ENCODE data around the gene NOTCH2NLA.
"Not testable (repeated sequence)": the region's sequence is repeated elsewhere in the genome, so short reads cannot be mapped to it uniquely, and the experiment has no call there.

Gene NOTCH2NLA

DNA sequence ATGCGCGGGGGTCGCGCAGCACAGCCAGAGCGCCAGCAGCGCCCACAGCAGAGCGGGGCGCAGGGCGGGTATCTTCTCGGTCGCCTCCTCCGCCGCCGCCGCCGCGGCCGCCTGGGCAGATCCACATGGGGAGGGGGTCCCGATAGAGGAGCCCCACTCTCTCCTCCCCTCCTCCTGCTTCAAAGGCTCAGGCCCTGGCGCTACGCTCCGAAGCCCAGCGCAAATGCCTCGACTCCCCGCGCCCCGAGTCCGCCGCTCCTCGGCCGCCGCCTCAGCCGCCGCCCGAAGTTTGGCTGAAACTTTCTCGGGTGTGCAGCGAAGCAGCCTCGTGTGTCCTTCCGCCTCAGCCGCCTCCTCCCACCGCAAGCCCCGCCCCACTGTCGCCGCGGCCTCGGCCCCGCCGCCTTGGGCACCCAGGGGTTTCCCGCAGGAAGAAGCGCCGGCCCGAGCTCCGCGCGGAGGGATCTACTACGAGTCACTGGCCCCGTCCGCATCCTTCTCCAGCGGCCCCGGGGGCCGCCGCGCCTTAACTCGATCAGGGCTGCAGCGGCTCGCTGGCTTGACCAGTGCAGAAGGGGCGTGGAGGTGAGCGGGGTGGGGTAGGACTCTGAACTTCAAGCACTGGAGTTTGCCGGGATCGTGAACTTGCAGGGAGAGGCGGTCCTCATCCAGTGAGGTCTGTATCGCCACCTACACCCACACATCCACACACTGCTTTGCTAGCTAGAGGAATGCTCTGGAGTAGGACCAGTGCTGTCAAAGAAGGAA lies at the start of gene NOTCH2NLA:
NOTCH2NLA (minus strand) TSS at position 312 of the 768 bp plus-strand sequence. CDS start 39,684 bp downstream, outside the sequence.
- in situ Hi-C loops (cut with MboI; ENCODE audit: low sequenced_read_pairs) = not testable (repeated sequence)

DNA sequence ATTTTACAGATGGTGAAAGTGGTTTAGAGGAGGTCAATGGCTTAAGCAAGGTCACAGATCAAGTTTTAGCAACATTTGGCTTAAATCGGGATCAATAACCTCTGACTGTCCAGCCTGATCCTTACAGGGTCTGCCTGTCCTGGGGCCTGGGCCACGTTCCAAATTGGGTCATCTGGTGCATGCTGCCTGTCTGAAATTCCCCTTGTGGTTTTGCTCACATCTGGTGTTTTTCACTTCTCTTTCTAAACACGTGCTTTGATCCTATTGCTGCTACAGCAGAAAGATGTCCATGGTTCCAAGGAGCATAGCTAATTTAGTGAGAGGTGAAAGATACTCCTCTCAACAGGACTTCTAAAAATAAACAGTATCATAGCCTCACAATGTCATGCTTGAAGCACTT lies 49.5 kb upstream of the NOTCH2NLA start:
- in situ Hi-C loops (cut with MboI; ENCODE audit: low sequenced_read_pairs) = not testable (repeated sequence)

DNA sequence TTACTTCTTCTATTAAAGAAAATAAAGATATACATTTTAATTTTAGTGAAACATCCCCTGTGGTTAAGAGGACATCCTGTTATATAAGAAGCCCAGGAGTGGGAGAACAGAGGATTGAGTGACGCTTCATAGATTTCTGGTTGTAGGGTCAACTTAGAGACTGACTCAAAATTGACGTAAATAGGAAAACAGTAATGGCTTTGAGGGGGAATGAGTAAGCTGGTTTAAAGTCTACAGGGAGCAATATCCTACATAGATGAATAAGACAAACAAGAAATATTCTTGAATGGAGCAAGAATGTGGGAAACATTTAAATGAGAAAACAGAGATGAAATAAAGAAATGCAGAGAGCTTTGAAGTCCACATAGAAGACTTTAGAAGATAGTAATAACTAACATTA lies 48.3 kb upstream of the NOTCH2NLA start:
- in situ Hi-C loops (cut with MboI; ENCODE audit: low sequenced_read_pairs) = not testable (repeated sequence)

DNA sequence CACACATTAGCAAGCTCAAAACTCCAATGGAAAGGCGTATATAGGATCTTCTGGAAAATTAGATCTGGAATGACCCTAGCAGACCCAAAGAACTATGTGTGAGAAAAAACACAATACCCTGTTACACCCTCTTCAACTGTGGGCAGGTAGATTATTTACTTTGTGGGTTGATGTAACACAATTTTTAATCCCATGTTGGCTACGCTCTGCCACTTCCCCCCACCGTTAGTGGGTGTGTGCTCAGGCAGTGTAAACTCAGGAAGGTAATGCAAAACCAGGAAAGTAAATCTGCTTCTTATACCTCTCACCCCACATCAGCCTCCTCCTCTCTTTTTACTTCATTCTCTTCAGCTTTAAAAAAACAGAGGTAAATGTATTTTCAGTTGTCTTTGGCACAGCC lies 45.3 kb upstream of the NOTCH2NLA start:
- in situ Hi-C loops (cut with MboI; ENCODE audit: low sequenced_read_pairs) = not testable (repeated sequence)

DNA sequence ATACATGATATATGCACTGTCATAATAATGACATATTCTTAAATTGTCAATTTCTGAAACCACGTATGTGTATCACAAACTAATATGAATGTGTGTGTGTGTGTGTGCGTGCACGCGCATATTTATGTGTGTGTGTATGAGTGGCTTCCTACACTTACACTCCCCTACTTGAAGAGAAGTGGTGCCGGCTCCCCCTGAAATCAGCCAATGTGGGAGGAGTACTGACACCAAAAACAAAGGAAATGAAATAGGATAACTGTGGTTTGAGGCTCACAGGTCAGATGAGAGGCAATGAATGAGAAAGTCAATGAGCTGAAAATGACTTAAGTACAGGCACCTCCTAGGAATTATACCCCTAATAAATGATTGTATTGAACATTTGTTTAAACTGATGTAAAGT lies 44.4 kb upstream of the NOTCH2NLA start:
- in situ Hi-C loops (cut with MboI; ENCODE audit: low sequenced_read_pairs) = not testable (repeated sequence)

DNA sequence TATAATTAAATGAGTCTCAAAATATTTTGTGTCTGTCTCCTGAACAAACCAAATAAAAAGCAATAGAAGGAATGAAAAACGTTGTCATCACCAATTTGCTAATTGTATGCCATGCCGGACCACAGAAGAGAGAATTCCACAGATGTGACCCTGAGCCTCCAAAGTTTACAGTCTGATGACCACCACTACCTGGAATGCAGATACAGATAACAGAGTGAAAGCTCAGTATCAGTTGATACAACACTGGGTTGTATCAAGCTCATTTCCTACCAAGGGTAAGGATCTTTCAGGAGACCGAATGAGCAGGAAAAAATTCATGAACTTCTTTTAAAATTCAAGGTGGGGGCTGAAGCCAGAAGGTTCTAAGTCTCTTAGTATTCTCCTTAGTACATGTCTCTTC lies 43.9 kb upstream of the NOTCH2NLA start:
- in situ Hi-C loops (cut with MboI; ENCODE audit: low sequenced_read_pairs) = not testable (repeated sequence)

DNA sequence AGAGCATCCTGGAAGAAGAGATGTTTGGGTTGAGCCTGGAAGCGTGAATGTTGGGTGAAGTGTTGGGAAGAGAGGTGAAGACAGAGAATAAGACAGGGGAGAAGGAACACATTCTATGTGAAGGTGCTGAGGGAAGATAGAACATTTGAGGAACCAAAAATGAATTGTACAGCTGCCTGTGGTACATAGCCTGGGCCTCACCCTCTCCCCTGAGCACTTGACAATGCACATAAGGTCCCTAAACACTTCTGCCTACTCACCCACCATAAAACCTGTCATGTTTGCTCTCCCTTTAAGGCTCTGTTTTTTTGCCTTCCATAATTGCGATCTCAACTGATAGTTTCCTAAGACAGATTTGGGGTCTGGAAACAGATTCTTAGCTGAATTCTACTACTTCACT lies 43.2 kb upstream of the NOTCH2NLA start:
- in situ Hi-C loops (cut with MboI; ENCODE audit: low sequenced_read_pairs) = not testable (repeated sequence)

DNA sequence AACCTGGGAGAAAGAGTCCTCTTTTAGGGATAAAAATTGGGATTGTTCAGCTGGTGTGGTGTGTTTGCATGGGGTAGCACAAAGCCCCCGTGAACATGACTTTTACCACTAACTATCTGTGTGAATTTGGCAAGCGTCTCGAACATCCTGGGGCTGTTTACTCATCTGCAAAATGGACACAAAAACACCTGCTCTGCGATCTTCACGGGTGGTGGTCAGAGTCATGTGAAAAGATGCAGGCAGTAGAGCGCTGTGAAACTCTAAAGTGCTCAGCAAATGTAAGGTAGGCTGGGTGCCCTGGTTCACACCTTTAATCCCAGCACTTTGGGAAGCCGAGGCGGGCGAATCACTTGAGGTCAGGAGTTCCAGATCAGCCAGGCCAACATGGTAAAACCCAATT lies 41.3 kb upstream of the NOTCH2NLA start:
- in situ Hi-C loops (cut with MboI; ENCODE audit: low sequenced_read_pairs) = not testable (repeated sequence)

DNA sequence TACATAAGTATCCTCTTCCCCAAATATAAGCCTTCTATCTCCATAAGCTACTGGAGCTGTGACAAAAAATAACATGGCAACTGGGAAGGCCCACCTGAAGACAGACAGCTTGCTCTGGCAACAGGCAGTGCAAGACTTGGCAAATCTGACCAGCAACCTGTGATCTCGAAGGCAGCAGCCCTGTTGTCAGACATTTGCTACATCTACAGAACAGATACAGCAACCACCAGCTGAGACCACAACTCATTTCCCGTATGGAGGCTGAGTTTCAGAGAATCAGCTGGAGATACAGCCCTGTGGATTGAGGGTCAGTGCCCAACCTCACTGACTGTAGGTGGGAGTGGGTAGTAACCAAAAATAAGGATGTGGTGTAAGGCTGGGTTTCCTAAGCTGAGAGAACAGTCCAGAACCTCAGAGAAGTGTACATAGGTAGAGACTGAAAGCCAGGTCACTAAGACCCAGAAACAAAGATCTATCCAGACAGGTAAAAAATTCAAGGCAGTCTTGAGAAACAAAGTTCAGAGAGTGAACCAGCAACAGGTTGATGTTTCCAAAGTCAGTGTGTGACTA lies 37.4 kb upstream of the NOTCH2NLA start:
- in situ Hi-C loops (cut with MboI; ENCODE audit: low sequenced_read_pairs) = not testable (repeated sequence)

DNA sequence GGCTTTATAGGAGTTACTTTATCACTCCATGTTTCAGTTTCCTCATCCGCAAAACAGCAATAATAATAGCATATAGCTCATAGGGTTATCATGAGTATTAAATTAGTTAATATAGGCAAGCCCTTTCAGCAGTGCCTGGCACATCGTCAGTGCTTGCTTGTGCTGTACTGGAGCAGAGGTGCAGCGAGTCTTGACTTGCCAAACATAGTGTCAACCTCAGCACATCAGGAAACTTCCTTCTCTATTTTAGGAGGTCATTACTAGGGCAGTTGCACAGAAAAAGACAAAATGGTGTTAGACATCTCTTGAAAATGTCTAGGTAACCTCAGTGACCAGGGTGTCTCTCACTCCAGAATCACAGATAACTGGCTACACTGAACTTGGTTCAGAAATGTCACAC lies 35.9 kb upstream of the NOTCH2NLA start:
- in situ Hi-C loops (cut with MboI; ENCODE audit: low sequenced_read_pairs) = not testable (repeated sequence)

DNA sequence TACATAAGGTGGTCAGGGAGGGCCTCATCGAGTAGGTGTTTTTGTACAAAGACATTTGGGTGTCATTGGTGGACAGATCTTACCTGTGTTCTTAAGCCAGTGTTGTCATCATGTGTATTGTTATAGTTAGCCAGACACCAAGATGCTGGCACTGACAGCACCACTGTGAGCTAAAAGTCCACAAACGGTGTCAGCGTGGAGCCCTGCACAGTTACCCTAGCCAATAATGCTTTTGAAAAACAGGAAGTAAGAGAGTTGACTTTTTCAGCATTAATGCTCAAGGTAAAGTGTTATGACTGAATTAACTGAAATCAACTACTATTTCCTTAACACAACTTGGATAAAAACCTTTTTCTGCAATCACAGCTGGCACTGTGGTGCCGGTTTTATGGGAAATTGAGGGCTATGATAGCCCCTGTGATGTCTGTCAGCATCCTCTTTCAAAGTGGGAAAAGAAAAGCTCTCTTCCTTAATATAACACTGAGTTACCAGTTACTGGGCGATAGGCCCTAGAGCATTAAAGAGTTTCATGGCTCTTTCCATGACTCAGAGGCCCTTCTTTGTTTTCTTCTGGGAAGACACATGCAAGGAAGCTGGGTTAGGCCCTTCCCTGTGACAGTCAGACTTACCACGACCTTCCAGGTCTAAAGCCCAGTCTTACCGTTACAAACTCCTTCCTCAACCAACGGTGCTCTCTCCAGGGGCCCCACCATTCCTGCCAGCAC lies 31.3 kb upstream of the NOTCH2NLA start:
- in situ Hi-C loops (cut with MboI; ENCODE audit: low sequenced_read_pairs) = not testable (repeated sequence)

DNA sequence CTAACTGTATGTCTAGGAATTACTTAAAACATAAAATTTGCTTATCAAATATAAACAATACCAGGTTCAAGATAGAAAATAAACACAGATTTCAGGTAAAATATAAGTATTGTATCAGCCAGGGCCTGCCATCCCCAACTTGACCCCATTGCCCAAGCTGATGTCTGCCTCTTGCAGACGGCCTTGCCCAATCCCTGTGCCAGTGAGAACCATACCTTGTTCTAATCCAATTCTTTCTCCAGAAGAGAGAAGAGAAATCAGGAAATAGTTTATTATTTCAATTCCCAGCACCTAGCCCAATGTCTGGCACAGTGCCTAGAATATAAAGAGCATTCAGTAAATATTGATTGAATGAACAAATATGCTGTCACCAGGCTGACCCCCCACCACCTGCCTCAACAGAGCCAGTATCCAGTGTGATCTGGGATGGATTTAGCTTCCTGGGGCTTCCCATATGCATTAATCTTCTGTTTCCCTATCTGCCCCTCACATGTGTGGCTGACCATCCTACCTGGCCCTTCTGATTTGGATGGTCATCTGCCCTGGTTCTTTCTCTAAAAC lies 29.3 kb upstream of the NOTCH2NLA start:
- in situ Hi-C loops (cut with MboI; ENCODE audit: low sequenced_read_pairs) = not testable (repeated sequence)

DNA sequence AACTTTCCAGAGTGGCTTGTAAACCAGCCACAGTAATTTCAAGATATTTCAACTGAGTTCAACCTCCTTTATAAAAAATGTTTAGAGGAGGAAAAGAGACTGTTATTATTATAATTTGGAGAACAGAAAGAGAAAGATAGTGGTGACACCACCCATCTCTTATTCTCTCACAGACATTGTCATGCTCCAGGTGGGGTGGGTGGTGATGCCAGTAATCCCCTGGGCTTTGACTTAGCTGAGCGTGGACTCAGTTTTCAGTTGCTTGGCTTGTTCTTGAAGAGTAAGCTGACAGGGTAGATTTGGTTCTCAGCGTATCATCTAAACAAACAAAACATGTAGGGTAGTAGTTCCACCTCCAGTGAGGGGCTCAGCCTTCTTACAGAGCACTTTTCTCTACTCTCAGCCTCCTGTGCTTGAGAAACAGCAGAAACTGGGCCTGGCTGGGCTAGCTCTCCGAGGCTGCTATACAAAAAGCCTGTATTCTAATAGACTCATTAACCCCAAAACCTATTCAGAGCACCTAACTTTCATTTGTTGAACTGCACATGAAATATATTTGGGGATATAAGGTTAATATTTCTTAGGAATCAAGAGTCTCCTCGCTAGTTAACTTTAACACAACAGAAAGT lies 25.9 kb upstream of the NOTCH2NLA start:
- in situ Hi-C loops (cut with MboI; ENCODE audit: low sequenced_read_pairs) = not testable (repeated sequence)

DNA sequence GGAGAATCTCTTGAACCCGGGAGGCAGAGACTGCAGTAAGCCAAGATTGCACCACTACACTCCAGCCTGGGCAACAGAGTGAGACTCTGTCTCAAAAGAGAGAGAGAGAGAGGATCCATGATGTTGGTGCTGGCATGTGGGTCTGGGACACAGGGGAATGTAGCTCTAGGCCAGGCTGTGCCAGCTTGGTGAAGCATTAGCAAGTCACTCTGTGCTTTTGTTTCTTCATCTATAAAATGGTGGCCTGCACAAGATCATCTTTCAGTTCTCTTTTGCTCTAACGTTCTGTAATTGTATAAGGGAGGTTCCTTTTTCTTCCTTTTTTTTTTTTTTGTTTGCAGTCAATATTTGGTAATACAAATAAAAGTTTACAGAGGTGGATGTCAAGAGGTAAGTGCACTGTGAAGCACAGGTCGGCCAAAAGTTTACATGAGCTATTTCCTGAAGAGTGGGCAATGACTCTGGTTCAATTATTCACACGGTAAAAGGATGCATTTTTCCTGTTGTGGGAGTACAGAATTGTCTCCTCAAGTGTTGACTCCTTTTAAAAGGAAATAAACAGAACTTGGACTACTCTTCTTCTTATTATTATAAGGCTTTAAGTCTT lies 24.5 kb upstream of the NOTCH2NLA start:
- in situ Hi-C loops (cut with MboI; ENCODE audit: low sequenced_read_pairs) = not testable (repeated sequence)

DNA sequence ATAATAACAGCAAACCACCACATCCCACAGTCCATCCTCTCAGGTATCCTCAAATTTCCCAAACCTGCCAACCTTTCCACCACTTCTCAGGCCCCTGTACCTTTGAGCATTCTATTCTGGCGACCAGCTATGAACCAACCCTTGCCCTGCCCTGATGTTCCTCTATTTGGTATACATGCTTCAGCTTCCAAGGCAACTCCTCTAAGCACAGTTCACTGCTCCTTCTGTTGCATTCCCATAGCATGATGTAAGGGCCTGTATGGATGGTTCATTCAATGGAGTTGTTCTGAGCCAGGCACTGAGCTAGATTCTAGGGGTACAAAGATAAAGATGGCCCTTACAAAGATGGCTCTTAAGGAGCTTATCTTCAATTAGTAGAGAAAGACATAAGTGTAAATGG lies 22.7 kb upstream of the NOTCH2NLA start:
- in situ Hi-C loops (cut with MboI; ENCODE audit: low sequenced_read_pairs) = not testable (repeated sequence)

DNA sequence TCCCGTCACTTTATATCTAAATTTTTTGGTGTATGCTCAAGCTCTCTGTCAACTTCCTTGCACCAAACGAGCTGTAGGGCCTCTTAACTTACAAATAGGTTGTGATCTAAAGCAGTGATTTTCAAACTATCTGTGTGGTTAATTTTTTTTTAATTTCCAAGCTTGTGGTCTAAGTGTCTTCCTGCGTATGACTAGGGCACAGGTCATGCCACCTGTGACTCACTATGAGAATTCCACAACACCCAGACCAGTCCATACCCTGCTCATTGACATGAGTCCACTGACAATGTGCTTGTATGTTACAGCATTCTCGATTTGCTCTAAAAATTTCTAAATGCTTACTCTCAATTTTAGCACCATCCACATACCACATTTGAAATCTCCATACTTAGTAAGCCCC lies 19.8 kb upstream of the NOTCH2NLA start:
- in situ Hi-C loops (cut with MboI; ENCODE audit: low sequenced_read_pairs) = not testable (repeated sequence)

DNA sequence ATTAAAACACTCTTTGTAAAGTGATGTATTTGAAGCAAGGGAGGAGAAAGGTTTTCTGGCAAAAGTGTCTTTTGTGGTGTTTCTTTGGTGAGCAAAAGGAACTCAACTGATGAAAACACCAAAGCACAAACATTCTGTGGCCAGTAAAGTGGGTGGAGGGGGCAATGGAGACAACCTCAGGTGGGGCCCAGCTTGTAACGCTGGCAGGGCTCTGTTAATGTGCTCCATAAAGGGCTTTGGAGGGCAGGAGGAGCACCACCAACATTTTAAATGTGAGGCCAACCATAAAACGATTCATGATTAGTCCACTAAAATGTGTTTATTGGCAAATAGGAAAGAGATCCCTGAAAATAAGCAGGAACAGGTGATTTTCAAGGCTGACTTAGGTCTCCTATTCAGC lies 7.8 kb upstream of the NOTCH2NLA start:
- in situ Hi-C loops (cut with MboI; ENCODE audit: low sequenced_read_pairs) = not testable (repeated sequence)

DNA sequence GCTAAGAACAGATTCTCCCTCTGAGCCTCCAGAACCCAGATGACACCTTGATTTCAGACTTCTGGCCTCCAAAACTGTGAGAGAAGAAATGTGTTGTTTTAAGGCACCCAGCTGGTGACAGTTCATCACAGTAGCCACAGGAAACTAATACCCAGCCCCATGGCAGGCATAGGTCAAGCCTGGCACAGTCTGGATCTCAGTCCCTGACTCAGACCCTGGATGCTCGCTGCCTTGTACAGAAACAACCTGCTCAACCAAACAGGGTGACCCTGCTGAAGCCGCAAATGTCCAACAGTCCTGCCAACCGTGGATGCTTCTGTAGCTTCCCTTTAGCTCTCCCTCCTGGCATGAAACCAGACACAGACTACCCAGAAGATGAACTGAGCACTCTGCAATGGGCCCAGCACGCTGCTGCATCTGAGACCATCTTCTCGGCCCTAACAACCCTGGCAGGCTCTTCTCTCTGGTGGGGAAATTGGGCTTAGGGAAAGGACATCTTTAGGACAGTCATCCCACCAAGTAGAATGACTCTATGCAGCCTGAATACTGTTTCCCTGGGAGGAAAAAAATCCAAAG lies 7.3 kb upstream of the NOTCH2NLA start:
- in situ Hi-C loops (cut with MboI; ENCODE audit: low sequenced_read_pairs) = not testable (repeated sequence)

DNA sequence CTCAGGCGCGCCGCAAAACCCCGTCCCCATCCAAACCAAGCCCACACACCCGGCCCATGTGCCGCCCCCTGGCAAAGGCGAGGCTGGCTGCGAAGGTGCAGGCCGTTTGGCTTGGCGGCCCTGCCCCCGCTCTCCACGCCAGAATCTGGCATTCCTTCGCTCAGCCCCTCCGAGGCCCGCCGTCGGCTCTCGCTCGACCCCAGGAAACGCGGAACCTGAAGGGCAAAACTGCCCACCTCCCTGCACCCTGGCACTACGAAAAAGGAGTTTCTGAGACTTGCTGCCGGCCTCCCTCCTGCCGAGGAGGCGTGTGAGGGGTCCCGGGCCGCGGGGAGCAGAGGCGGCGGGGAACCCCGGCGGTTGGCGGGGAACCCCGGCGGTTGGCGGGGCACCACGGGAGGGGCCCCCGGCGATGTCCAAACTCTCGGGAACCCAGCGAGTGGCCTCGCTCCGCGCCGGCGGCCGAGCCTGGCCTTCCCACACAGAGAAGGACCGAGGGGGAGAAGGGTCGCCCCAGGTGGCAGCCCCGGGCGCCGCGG lies 608 bp downstream of the NOTCH2NLA start:
- in situ Hi-C loops (cut with MboI; ENCODE audit: low sequenced_read_pairs) = not testable (repeated sequence)

DNA sequence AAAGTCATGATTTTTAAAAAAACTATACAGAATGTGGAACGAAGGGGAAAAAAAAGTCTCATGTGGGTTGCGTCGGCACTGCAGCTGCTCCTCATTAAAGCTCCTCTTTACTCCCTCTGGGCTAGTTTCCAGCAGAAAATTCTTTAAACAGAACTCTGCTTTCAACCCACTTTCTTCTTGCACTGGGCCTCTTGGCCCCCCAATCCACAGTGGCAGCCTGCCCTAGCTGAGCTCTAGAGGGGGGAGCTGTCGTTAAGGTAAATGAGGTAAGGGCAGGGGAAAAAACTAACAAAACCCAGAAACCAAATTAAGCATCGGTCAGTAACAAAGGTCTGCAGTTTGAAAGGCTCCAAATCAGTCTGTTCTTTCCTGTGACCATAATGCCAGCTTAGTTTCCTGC lies 54.3 kb downstream of the NOTCH2NLA start:
- in situ Hi-C loops (cut with MboI; ENCODE audit: low sequenced_read_pairs) = not testable (repeated sequence)

Measured in HL-60/S4 treated with phorbol 12-myristate 13-acetate at 8.2 ng/mL for 4 days and 3 days (cell line).